HG03108 (cell line): ENCODE measurements around the gene KCTD16.
A peak's percentile ranks its signal among the peaks of the same experiment; 100 is the strongest.

ENCODE experiments used
- ATAC-seq: cut with Tn5 transposase; IDR thresholded peaks from one replicate; pipeline ENCODE4 v1.9.1; 2021; ENCODE audit warnings: moderate library complexity; ENCODE audit not compliant: unreplicated experiment

The KCTD16 gene

GRCh38 chr5:144170276-144171024, at the start of gene KCTD16, which contains the start of gene YIPF5:
KCTD16 (plus strand) TSS chr5:144170873.
YIPF5 (minus strand) TSS chr5:144170659; CDS start chr5:144169955, 704 bp downstream.
- peak; percentile 99 for ATAC-seq

GRCh38 chr5:144121577-144121976, 49.1 kb upstream of the KCTD16 start:
- no peak for ATAC-seq

GRCh38 chr5:144122081-144122480, 48.6 kb upstream of the KCTD16 start:
- ATAC-seq, result no peak

GRCh38 chr5:144122641-144123040, 48.0 kb upstream of the KCTD16 start:
- ATAC-seq, result no peak

DNA sequence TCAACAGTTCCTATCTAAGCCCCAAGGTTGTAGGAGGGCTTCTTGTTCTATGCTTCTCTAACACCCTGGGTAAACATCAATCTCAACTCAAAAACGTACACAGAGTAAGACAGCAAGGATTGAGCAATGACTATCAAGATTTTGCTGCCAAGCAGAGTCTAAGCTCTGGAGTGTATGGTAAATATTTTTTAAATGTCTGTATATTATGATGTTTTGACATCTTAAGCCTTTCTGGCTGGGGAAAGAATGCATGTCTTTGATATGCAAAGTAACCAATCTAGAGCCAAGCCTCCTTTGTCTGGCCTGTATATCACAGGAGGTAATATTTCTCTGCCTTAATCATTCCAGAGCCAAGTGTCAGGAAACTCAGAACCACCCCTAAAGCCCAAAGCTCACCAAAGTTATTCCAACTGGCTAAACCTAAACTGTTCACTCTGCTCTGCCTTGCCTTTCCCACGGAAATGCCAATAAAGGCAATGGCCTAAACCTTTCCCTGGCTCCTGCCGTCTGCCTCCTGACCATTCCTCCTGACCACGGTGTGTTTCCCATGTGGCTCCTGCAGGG, 45.4 kb upstream of the KCTD16 start:
- no peak for ATAC-seq

GRCh38 chr5:144126707-144127106, 44.0 kb upstream of the KCTD16 start:
- ATAC-seq, result no peak

DNA sequence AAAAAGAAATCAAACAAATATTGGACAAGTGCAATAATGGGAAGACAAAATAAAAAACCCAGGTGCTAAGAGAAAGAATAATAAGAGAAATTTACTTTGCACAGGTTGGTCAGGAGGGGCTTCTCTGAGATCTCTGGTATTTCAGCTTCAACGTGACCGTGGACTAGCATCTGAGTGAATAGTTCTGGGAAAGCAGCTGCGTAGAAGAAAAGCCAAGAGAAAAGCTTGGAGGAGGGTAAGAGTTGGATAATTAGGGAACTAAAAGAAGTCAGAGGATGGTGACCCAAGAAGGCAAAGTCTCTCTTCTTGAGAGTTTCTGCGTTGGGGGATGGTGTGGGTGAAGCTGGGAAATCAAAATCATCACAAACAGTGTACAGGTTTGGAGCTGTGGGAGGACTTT, 41.8 kb upstream of the KCTD16 start:
- no peak for ATAC-seq

DNA sequence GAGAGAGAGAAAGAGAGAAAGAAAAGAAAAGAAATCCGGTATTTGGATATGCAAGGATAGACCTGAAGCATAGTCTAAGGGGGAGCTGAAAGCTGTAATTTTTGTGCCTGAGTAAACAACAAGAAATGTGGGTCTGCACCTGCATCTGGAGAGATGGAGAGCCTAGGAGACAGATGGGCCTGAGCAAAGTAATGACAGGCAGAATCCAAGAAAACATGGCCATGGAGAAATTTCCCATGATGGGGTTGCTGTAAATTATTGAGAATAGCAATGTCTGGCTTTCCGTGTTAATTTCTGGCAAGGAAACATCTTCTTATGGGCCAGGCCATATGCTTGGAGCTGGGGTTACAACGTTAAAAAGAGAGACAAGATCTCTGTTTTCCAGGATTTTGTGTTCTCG, 40.4 kb upstream of the KCTD16 start:
- ATAC-seq, result no peak

- ATAC-seq, result no peak
Observed at GRCh38 chr5:144131261-144131660, 39.4 kb upstream of the KCTD16 start.

GRCh38 chr5:144133050-144133633, 37.5 kb upstream of the KCTD16 start:
- no peak for ATAC-seq

DNA sequence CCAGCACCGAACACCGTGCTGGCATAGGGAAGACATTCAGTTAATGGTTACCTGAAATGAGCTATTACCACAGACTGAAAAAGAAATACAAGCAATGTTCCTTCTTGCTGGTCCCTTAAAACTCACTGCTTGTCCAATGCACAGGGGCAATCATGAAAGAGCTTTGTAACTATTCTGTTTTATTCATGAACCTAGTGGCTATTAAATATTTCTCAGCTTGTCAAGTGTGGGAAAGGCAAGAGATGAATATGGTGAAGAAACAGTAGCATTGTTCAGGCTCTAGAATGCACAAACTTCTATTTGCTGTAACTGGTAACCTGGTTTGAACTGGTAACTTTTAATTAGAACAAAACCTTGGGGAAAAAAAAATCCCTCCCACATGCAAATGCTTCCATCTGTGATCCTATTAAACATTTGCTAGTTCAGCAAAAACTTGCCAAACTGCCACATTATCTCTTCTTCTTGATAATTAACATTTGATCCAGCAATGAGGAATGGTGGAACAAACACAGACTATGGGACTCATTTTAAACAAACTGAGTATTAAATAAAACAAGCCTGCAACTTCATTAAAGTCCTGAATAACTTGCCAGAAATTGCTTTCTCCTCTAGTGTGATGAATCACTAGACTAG, 36.4 kb upstream of the KCTD16 start:
- no peak for ATAC-seq

DNA sequence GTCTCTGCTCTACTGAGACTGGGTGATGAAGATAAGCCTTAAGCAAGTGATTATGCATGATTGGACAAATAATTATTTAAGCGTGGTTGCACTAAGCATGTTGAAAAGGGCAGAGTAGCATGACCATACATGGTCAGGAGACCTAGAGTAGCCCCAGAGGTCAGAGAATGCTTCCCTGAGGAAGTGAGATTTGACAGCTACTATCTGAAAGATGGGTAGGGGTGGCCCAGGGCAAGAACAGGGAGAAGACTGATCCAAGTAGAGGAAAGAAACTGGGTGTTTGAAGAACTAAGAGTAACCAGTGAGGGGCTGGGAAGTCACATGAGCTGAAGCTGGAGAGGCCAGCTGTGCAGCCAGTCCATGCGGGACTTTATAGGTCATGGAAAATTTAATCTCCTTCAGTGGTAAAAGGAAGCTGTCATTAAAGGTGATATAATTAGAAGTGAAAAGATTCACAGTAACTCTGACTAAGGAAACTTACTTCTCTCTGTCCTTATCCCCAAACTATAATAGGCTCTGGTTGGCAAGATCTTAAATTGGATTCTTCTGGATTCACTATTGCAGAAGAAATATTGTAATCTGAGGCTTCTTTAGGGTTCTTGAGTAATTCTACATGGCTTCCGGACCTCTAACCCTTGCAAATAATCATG, 35.4 kb upstream of the KCTD16 start:
- ATAC-seq, result no peak

GRCh38 chr5:144139586-144139985, 31.1 kb upstream of the KCTD16 start:
- no peak for ATAC-seq

DNA sequence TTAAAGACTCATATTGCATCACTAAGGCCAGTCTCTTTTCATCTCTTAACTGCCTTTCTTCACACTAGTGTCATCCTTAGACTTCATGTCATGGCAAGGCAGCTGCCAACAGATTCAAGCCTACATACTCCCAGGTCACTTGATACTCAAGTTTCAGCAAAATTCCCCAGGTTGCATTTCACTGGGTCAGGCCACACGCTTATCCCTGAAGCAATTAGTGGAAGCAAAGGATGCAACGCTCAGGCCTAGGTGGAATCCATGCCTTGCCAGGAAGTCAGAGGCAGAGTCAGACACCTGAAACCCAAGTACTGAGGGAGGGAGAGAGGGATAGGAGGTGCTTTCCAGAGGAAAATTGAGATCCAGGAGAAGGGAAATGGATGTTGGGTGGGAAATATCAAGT, 29.1 kb upstream of the KCTD16 start:
- ATAC-seq, result no peak

GRCh38 chr5:144142139-144142823, 28.4 kb upstream of the KCTD16 start:
- ATAC-seq, result peak; percentile 93

DNA sequence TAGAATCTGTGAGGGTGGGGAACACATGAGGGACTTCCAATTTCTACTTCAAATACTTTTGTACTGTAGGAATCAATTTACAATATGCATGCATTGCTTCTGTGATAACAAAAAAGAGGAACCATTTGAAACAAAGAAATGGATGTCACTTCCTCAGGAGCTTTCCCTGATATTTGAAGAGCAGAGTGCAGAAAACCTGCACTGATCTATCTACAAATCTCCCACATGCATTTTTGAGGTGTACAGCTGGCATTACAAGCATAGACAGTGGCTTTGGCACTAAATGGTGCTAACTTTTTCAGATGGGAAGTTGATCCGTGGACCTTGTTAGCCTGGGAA, 27.9 kb upstream of the KCTD16 start:
- no peak for ATAC-seq

DNA sequence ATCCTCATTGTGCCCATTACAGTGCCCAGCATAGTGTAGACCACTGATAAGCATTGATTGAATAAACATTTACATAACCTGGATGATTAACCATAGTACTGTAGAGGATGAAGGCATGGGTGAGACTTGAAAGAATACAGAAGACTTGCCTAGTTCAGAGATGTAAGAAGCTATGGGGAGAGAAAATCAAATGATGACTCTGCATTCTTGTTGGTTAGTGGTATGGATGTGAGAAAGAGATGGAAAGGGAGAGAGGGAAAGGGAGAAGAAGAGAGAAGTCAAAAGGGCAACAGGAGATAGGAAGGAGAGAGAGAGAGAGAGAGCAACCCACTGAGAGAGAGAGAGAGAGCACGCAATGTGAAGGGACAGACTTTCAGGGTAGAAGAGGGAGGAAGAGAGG, 27.0 kb upstream of the KCTD16 start:
- ATAC-seq, result no peak

GRCh38 chr5:144144956-144145751, 25.5 kb upstream of the KCTD16 start:
- ATAC-seq, result no peak

DNA sequence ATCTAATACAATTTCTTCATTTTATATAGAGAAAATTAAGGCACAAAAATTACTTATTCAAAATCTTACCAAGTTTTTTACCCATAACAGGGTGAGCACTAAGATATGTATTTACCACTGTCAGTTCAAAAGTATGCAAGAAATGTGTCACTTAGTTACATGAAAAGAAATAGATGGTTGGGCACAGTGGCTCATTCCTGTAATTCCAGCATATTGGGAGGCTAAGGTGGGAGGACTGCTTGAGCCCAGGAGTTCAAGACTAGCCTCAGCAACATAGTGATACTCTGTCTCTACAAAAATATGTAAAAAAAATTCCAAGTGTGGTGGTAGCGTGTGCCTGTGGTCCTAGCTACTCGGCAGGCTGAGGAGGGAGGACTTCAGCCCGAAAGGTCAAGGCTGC, 19.6 kb upstream of the KCTD16 start:
- no peak for ATAC-seq

DNA sequence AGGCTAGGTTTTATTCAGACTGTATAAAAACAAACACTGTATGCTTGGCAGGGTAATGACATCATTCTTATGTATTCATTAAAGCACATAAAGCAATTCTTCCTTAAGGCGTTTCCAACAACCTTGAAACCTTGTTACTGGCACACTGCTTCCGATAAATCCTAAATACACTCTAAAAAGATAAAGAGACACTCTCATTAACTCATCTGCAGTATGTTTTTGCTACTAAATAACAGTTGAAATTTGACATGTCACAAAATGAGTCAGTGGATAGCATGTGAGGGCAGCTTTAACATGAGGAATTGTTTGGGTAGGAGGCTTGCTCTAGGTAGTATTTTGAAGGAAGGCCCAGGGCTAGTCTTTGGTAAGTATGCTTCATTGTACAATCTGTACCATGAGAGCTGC, 13.9 kb upstream of the KCTD16 start:
- no peak for ATAC-seq
